GM18508 (cell line): ENCODE measurements around the gene DTNA.

Experiments
- ATAC-seq: cut with Tn5 transposase; IDR thresholded peaks from one replicate; pipeline ENCODE4 v1.9.1; 2021; ENCODE audit warnings: moderate number of reproducible peaks; ENCODE audit not compliant: insufficient read depth, unreplicated experiment

DTNA gene

DNA sequence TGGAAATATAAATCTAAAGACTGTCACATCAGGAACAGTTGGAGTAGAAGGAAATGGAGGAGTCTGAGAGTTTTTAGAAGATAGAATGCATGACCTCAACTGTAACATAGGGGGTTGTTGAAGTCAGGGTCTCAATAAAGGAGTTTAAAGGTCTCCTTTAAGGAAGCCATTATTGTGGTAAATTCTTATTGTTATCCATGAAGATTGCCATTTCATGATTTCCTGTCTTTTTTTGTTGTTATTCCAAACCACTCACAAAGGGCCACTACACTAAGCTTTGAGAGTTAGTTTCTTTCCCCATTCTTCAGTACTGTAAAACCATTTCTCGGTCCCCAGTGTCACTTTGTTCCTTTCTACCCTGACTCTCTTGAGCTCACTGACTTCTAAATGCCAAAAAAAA is 134.0 kb downstream of the DTNA start:
- no peak for ATAC-seq

DNA sequence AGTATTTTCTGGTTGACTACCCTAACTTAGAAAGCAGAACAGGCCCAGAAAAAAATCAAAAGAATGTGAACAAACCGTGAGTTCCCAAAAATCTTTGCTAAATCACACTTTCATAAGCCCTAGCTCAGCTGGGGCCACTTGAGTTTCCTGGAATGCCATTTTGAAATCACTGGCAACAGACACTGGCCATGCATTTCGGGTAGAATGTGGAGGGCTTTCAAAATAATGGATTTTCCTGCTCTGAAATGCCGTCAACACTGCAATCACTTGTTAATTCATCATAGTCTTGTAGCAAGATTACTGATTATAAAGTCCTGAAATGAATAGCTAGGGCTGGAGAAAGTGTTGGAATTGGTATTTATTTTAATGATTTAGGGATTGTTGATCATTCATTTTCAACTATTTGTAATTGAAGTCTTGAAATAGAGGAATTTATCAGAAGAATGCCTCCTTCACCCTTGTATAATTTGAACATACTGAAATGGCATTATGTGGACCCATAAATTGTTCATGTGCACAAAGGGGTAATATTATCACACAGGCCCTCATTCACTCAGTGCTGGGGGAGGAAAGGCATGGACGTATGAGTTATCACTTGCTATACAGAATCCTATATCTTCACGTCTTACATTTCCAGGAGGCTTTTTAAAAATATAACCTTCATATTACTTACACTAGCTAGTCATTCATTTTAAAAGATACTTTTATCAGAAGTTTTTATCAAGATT is 134.8 kb downstream of the DTNA start:
- ATAC-seq = no peak

DNA sequence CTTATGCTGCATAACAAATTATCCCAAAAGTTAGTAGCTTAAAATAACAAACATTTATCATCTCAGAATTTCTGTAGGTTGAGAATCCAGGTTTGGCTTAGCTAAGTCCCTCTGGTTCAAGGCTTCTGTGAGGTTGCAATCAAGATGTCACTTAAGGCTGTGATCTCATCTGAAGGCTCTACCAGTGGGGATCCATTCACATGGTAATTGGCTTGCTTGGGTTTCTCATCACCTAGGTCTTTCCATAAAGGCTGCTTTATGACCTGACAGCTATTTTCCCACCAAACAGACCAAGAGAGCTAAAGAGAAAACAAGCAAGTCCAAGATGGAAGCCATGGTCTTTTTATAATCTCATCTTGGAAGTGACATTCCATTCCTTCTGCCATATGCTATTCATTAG is 137.3 kb downstream of the DTNA start:
- no peak for ATAC-seq

DNA sequence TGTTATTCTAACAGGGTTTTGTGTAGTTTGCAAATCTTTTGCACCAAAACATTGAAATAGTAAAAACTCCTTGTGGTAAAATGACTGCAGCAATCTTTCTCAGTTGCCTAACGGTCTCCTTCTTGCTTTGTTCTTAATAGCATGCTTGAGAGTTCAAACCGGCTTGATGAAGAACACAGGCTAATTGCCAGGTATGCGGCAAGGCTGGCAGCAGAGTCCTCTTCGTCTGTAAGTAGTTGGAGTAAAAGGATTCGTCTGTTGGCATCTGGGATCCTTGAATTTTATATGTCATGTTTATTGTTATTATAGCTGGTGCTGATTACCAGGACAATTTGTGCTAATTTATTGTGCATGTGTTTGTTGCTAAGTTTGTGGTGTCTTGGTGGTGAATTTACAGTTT is 138.1 kb downstream of the DTNA start:
- no peak for ATAC-seq

DNA sequence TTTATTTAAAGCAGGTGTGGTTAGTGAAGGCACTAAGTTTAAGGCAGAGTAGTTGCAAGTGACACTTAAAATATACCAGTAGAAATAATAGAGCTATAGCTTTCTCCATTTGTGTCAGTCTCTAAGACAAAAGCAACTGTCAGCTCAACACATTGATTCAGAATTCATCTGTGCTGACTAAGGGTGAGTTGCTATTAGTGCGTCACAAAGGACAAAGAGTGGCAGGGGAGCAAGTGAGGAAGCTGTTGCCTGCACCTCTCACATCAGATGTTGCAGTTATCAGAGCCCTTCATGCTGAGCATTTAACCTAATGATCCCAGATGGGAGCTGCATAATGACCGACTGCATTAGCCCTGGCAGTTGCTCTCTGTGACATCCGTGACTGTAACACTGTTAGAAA is 138.6 kb downstream of the DTNA start:
- no peak for ATAC-seq

DNA sequence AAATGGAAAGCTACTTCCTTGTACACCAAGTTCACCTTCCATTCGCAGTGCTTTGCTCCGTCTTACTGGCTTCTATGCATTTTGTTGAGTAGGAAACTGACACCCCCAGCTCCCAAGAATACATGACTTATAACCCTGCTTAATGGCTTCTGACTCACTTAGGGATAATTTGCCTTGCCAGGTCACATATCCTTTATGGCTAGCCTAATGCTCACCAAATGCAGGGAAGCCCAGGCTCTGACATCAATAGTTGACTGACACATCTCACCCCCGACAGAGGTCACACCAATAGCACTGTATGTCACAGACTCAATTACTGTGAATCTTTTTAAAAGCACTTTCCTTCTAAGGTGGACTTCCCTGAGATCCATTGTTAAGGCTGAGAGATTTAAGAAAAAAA is 147.2 kb downstream of the DTNA start:
- no peak for ATAC-seq

DNA sequence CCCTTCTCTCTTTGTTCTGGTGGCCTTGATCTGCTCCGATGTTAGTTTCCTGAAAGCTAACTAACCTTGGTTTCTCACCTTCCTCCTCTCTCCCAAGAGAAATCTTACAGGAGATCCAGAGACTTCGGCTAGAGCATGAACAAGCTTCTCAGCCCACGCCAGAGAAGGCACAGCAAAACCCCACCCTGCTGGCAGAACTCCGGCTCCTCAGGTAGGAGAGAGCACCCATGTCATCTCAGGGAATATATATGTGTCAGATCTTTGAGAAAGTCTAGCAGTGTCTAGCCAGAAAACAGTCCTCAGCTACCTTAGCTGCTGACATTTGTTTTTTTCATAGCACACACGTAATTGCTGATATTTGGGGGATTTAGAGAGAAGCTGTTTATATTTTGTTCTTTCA is 148.1 kb downstream of the DTNA start:
- no peak for ATAC-seq

DNA sequence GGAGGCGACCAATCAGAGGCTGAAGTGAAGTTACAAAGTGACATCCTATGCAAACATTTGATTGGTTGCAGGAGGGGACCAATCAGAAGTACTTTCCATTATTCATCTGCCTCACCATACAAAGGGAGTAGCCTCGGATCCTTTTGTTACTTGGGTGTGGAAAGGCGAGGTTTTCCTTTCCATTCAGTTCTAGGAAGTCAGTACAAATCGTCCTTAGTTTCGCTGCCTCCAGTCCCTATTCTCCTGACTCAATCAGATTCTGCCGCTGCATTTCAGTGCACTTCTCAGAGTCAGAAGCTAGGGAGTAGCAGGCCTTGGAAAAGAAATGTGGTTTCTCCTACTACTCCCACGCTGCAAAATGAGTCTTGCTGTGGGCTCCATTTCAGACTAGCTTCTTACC is 149.4 kb downstream of the DTNA start:
- no peak for ATAC-seq

DNA sequence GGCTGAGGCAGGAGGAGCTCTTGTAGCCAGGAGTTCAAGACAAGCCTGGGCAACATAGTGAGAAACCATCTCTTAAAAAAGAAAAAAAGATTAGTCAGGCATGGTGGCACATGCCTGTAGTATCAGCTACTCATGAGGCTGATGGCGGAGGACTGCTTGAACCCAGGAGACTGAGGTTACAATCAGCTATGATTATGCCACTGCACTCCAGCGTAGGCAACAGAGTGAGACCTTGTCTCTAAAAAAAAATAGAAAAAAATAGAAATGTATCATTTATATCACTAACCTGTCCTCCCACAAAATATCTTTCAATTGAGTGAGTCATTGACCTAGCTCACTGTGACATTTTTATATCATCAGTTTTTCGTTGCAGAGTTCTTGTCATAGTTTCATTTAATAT is 152.5 kb downstream of the DTNA start:
- ATAC-seq = no peak

DNA sequence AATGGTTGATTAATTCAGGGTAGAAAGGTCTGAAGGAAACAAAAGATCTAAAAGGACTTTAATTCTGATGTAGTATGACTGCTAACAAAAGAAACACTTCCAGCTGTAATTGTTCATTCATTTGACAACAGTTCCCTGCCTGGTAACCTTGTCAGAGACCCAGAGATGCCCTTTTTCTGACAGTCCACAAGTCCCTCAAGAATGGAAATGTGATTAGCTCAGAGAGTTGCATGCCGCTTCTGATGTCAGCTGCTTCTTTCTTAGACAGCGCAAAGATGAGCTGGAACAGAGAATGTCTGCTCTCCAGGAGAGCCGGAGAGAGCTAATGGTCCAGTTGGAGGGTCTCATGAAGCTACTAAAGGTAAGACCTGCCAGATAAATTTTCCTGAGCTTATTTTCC is 153.6 kb downstream of the DTNA start:
- no peak for ATAC-seq

DNA sequence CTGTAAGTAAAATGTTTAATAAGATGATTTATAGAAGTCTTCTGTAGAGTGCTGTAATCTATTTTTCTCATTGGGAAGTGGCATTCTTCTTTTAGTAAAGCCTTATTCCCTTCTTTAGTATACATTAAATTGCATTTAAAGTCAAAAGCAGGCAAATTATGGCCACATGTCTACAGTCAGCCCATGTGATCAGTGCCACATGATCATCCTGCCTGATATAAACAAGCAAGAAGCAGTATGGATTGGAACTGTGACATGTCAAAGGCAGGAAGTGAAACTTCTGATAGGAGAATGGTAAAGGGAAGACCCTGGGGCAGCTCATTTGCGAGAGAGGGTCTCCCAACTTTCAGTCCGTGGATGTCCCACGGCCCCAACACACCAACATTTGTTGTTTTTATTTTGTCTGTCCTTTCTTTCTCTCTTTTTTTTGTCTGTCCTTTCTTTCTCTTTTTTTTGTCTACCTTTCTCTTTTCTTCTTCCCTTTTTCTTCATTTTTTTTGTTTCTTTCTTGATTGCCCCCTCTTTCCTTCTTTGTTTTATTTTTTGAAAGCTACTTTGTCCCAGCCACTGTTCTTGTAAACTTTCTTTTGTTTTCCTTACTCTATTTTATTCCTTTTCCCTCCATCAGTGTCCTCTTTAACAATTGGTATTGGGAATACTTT is 154.9 kb downstream of the DTNA start:
- ATAC-seq = no peak

DNA sequence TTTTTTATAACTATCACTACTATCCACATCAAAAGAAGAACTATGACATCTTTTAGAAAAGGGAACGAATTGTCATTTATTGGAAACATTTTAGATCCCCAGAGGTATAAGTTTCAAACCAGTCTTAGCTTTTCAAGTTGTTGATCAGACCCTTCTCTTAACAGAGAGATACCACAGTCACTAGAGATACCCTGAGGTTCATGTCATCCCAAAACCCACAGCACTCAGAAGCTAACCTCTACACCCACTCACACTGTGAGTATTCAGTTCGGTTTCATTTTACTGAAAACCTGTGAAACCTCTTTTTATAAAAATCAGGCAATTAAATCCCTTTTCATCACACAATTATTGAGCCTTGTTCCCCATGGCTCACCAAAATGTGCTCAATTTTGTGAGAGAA is 156.2 kb downstream of the DTNA start:
- no peak for ATAC-seq

DNA sequence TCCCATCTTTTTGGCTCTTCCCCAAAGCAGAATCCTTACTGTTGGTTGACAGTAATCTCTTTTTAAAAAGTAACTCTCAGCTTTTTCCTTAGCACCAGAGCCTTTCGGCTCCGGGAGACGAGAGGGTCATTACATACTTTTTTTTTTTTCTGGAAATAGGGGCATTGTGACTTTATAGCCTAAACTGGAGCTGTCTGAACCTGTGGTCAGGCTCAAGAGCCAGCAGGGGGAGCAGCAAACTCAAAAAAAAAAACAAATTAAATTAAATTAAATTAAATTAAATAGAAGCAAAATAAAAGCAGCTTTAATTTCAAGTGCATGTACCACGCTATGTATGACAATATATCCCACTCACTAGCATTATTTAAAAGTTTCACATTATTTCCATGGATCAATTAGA is 156.6 kb downstream of the DTNA start:
- ATAC-seq = no peak

DNA sequence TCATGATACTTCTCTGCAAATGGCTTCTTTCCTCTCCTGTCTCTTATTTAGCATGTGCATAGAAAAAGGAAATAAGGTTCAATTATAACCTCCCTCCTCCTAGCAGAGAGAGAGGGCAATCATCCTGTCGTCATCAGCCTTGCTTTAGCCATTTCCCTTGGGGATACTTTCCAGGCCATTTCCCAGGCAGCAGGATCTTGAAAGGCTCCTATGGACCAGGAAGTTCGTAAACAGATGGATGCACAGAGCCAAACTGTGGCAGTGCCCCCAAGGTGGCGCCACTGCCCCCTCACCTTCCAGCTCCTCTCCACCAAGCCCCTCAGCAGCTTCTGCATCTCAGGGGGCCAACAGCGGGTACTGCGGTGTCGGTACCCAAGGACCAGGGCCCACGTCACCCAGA is 157.4 kb downstream of the DTNA start:
- ATAC-seq = no peak

DNA sequence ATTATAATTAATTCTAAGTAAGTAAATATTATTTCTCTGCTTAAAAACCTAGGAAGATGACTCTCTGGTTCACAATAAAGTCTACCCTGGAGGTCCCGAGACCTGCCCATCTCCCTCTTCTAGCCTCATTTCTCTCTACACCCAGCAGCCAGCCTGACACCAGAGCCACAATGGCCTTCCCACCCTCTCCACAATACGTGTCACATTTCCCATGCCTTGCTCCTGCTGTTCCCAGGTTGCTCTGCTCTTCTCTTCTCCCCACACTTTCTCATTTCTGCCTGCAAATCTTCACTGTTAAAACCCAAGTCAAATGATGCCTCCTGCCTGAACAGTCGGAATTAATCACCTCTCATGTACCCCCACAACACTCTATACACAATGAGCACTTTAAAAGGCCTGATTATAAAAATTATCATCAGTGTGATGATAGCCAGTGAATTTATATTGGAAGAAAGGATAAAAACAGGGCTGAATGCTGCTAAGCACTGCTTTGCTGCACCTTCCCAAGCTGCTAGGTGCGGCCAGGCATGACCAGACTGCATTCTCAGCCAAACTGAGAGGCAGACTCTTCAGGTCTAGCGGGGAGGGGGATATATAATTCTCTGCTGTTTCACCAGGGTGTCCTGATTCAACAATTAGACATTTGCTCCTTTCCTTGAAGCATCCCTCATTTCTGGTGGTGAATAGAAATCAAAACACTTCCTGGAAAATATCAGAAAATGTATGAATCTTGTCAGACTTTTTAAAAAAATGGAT is 160.6 kb downstream of the DTNA start:
- no peak for ATAC-seq

DNA sequence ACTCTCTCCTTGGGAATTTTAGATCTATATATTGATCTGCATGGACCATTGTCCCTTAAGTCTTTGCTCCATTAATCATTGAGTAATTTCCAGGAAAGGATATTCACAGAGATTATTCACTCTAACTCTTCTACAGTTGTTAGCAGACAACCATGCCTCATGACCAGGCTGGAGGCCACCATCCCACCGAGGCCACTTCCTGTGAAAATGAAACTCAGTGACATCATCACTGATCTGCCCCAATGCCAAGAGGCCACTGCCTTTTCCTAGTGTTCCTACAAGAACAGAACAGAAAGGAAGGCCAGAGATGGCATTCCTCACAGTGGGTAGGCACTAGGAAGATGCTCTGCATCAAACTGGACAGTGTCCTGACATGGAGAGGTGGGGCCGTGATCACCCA is 161.3 kb downstream of the DTNA start:
- no peak for ATAC-seq

DNA sequence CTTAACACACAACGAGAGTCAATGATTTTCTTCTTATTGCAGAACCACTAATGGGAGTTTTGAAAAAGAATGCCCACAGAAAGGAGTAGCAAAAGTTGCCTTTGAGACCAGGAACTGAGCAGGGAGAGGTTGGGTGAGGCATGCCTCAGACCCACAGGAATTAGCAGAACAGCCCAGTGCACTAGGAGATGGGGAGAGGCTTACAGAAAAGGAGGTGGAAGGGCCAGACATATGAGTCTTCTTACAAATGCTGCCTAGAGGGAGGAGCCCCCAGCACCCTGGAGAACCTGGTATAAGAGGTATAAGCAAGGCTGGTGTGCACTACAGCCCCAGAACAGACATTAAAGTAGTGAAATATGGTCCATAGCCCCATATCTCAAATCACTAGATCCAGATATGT is 162.0 kb downstream of the DTNA start:
- no peak for ATAC-seq

DNA sequence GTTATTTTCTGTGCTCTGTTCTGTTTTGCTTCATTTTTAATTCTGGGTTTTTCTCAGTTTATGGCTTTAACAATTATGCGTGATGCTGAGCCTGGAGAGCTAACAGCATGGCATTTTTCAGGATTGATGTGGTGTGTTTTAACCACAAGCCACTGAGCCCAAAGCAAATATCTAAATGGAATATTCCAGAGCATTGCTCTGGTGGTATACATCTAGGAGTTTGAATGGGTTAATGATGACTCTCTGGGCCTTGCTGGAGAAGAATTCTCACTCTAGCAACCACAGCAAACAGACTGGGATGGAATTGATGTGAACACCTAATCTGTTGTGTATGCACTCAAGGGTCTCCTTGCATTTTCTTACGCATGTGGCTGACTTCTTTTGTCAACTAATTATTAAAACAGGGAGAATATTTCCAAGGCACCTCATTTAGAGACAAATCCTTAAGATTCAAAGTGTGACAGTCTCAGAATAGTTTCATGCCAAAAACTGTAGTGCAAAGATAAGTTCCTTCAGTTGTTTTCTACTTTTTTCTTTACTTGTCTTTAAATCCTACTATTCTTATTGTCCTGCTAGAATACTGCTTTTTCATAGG is 164.0 kb downstream of the DTNA start:
- no peak for ATAC-seq

DNA sequence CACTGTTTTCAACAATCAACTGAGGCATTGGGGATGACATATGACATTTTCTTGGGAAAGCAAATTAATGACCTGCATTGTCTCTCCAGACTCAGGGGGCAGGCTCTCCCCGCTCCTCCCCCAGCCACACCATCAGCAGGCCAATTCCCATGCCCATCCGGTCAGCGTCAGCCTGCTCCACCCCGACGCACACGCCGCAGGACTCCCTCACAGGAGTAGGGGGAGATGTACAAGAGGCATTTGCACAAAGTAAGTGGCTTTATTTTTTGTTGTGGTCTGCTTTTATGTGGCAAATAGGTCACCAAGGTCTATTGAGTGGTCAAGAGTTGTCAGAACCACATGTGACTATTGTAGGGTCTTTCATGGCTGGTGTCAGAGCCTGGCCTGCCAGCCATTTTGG is 165.1 kb downstream of the DTNA start:
- ATAC-seq = no peak

DNA sequence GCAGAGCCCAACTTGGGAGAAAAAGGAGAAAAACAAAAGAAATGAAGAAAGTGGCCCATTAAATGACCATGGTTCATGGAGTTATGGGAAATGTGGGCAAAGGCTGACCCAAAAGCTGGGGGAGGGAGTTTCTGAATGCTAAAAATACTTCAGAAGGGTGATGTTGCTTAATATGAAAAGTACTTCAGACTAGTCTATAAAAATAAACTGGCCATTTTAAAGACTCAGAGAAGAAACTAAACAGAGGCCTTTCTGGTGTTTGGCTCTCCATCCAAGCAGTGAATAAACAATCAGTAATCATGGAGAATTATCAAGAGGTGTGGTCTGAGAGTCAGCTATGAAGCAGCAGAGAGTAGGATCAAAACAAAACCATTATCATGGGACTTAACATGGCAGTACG is 170.3 kb downstream of the DTNA start:
- no peak for ATAC-seq
